ENCODE measurements around the gene RAD51B. TPM values are rescaled to one million over a fixed set of nuclear protein-coding genes. Genes with fewer than 3 reads are reported as not detected.

RAD51B gene
- total RNA-seq, 1 experiment from 2014 or later, result 14.2 TPM

- H3K27ac Mint-ChIP-seq, result no peak overlapping the region
- CTCF ChIA-PET, result no interaction called here
- no peak for DNase-seq (ENCODE audit: low spot score)
- peaks cover 6% of the 10 kb centered on the region for H3K4me1 Mint-ChIP-seq
- no peak for ATAC-seq
- no peak for TF ChIP-seq ZNF121 (CRISPR knock-in tag; IDR thresholded peaks at IDR 0.05)
- TF ChIP-seq HMGXB4 (CRISPR knock-in tag; IDR thresholded peaks at IDR 0.05), result no peak
- TF ChIP-seq HMGA2 (CRISPR knock-in tag; IDR thresholded peaks at IDR 0.05), result no peak
- no peak for TF ChIP-seq ZNF281 (CRISPR knock-in tag; IDR thresholded peaks at IDR 0.05)
- TF ChIP-seq MYBL2 (CRISPR knock-in tag; IDR thresholded peaks at IDR 0.05), result no peak
- no peak for TF ChIP-seq USF2 (CRISPR knock-in tag; IDR thresholded peaks at IDR 0.05)
- no peak for TF ChIP-seq ZBTB21 (CRISPR knock-in tag; IDR thresholded peaks at IDR 0.05; ENCODE audit: borderline replicate concordance)
- no peak for TF ChIP-seq IRF2 (CRISPR knock-in tag; IDR thresholded peaks at IDR 0.05; ENCODE audit: borderline replicate concordance, low read depth)
- TF ChIP-seq GTF2I (CRISPR knock-in tag; conservative IDR thresholded peaks at IDR 0.05), result no peak
- TF ChIP-seq USF1 (CRISPR knock-in tag; IDR thresholded peaks at IDR 0.05), result no peak
- TF ChIP-seq NR2C2 (CRISPR knock-in tag; IDR thresholded peaks at IDR 0.05), result no peak
- TF ChIP-seq SMAD4 (CRISPR knock-in tag; IDR thresholded peaks at IDR 0.05), result no peak
- no peak for TF ChIP-seq FOXK1 (CRISPR knock-in tag; IDR thresholded peaks at IDR 0.05)
- no peak for TF ChIP-seq E2F5 (CRISPR knock-in tag; IDR thresholded peaks at IDR 0.05)
- H3K27me3 Mint-ChIP-seq (ENCODE audit: low read depth), result no peaks in the 10 kb centered on the region; the same call in 1 of the 2 replicates
- H3K36me3 Mint-ChIP-seq, result peaks cover 21% of the 10 kb centered on the region
- H3K4me3 Mint-ChIP-seq, result no peak overlapping the region
- H3K9me3 Mint-ChIP-seq, result peaks cover 39% of the 10 kb centered on the region
- POLR2A ChIA-PET, result no interaction called here
Observed at GRCh38 chr14:68639758-68640574, 820.4 kb downstream of the RAD51B start.

GRCh38 chr14:68643673-68644072 is 824.1 kb downstream of the RAD51B start:
- Mint-ChIP-seq H3K4me3 (no peak overlapping the region), H3K4me1 (peaks cover 18% of the 10 kb centered on the region), H3K36me3 (peaks cover 21% of the 10 kb centered on the region), H3K27me3 (ENCODE audit: low read depth) (no peaks in the 10 kb centered on the region; the same call in 1 of the 2 replicates), H3K27ac (no peak overlapping the region), H3K9me3 (peaks cover 39% of the 10 kb centered on the region)
- no peak for TF ChIP-seq CDX4 (CRISPR knock-in tag; IDR thresholded peaks at IDR 0.05; ENCODE audit: borderline replicate concordance)
- CTCF ChIA-PET, result no interaction called here
- POLR2A ChIA-PET, result interaction anchor here (0.6 to 1.2 kb wide), 2 partner anchors 15 to 150 kb away, joined by 3 to 5 read pairs; partner anchors contain the start of gene ZFP36L1
- ATAC-seq (no peak), DNase-seq (ENCODE audit: low spot score) (no peak)
